CD14-positive monocyte (primary cell): ENCODE measurements around the gene WNT5B. TPM values are rescaled to one million over a fixed set of nuclear protein-coding genes. Genes with fewer than 3 reads are reported as not detected.

ENCODE experiments used
- DNase-seq, 3 donors: peaks; one replicate each; pipeline ENCODE4 v3.0.0-alpha.2; 2011 to 2022
- H2AFZ ChIP-seq: 2 replicates; pipeline ENCODE4 v1.6.0; 2012; ENCODE audit warnings: mild to moderate bottlenecking, low read depth, low read length, inconsistent platforms; ENCODE audit not compliant: insufficient read depth, poor library complexity, severe bottlenecking
- H3K27ac ChIP-seq, 2 donors: 1 replicate in 1 of 2; 2 replicates in 1 of 2; pipeline ENCODE4 v1.5.1; 2012 to 2013; ENCODE audit warnings: low read length in 2 of 2, control low read depth in 1 of 2, inconsistent platforms in 1 of 2, low read depth in 1 of 2, mild to moderate bottlenecking in 1 of 2
- H3K27me3 ChIP-seq, 2 donors: one replicate each; pipeline versions ENCODE4 v1.6.0 to v1.6.1; 2011 to 2013; ENCODE audit warnings: low read length in 2 of 2; ENCODE audit not compliant: control insufficient read depth in 2 of 2, insufficient read depth in 2 of 2
- H3K36me3 ChIP-seq, 2 donors: replicated peaks in 1 of 2; 1 replicate in 1 of 2; 2 replicates in 1 of 2; pipeline versions ENCODE4 v1.5.1 to v1.6.1; 2012 to 2013; ENCODE audit warnings: low read length in 2 of 2, control low read depth in 1 of 2, inconsistent platforms in 1 of 2, mild to moderate bottlenecking in 1 of 2; ENCODE audit not compliant: insufficient read depth in 2 of 2, control insufficient read depth in 1 of 2
- H3K4me1 ChIP-seq, 2 donors: 1 replicate in 1 of 2; 2 replicates in 1 of 2; pipeline versions ENCODE4 v1.5.1 to v1.6.1; 2012 to 2013; ENCODE audit warnings: low read length in 2 of 2, control low read depth in 1 of 2, inconsistent platforms in 1 of 2, mild to moderate bottlenecking in 1 of 2, moderate library complexity in 1 of 2; ENCODE audit not compliant: insufficient read depth in 2 of 2, control insufficient read depth in 1 of 2
- H3K4me2 ChIP-seq: replicated peaks from 2 replicates; pipeline ENCODE3; 2012; ENCODE audit warnings: low read length, moderate library complexity, mild to moderate bottlenecking; ENCODE audit not compliant: poor library complexity, severe bottlenecking; ENCODE audit errors: extremely low read depth
- H3K4me3 ChIP-seq, 3 experiments: fragments of 200-600 bp in 1 of 3; sonication (generic) in 1 of 3; replicated peaks in 1 of 3; 1 replicate in 2 of 3; 2 replicates in 1 of 3; pipeline ENCODE4 v1.5.1; 2011 to 2013; ENCODE audit warnings: low read length in 3 of 3, mild to moderate bottlenecking in 3 of 3, control low read depth in 2 of 3, low read depth in 2 of 3, inconsistent platforms in 1 of 3, moderate library complexity in 1 of 3
- H3K79me2 ChIP-seq: 2 replicates; pipeline ENCODE4 v1.6.0; 2012; ENCODE audit warnings: mild to moderate bottlenecking, control low read depth, inconsistent platforms, low read length, moderate library complexity; ENCODE audit not compliant: insufficient read depth
- H3K9ac ChIP-seq: 2 replicates; pipeline ENCODE4 v1.6.0; 2017; ENCODE audit warnings: low read length, mild to moderate bottlenecking; ENCODE audit not compliant: insufficient read depth, poor library complexity, severe bottlenecking
- H3K9me3 ChIP-seq, 2 donors: replicated peaks in 1 of 2; 1 replicate in 1 of 2; 2 replicates in 1 of 2; pipeline versions ENCODE4 v1.5.1 to v1.6.1; 2012 to 2013; ENCODE audit warnings: low read length in 2 of 2, control low read depth in 1 of 2; ENCODE audit not compliant: control insufficient read depth in 1 of 2, insufficient read depth in 1 of 2
- H4K20me1 ChIP-seq: 2 replicates; pipeline ENCODE4 v1.6.0; 2012; ENCODE audit warnings: mild to moderate bottlenecking, low read length, control low read depth, moderate library complexity; ENCODE audit not compliant: insufficient read depth
- H3K27ac Mint-ChIP-seq, 7 donors: one replicate each; pipeline ENCODE4 v1.8.0; 2020; ENCODE audit warnings: mild to moderate bottlenecking in 7 of 7, mixed read lengths in 7 of 7, moderate library complexity in 6 of 7, inconsistent platforms in 2 of 7
- H3K27me3 Mint-ChIP-seq, 3 donors: one replicate each; pipeline ENCODE4 v1.8.0; 2021 to 2022; ENCODE audit warnings: low read depth in 3 of 3, mild to moderate bottlenecking in 3 of 3, mixed read lengths in 3 of 3, moderate library complexity in 3 of 3, inconsistent platforms in 1 of 3
- H3K36me3 Mint-ChIP-seq, 2 donors: one replicate each; pipeline ENCODE4 v1.8.0; 2020; ENCODE audit warnings: mixed read lengths in 2 of 2, inconsistent platforms in 1 of 2, mild to moderate bottlenecking in 1 of 2
- H3K4me1 Mint-ChIP-seq: one replicate; pipeline ENCODE4 v1.8.0; 2020; ENCODE audit warnings: mild to moderate bottlenecking, mixed read lengths
- H3K4me3 Mint-ChIP-seq, 2 donors: one replicate each; pipeline ENCODE4 v1.8.0; 2020; ENCODE audit warnings: mild to moderate bottlenecking in 2 of 2, mixed read lengths in 2 of 2, moderate library complexity in 1 of 2
- H3K9me3 Mint-ChIP-seq, 7 donors: one replicate each; pipeline ENCODE4 v1.8.0; 2020 to 2022; ENCODE audit warnings: mixed read lengths in 7 of 7, mild to moderate bottlenecking in 6 of 7, moderate library complexity in 6 of 7, inconsistent platforms in 2 of 7
- CTCF ChIP-seq: fragments of 200-600 bp; IDR thresholded peaks from one replicate; pipeline ENCODE4 v1.8.0; 2022; ENCODE audit warnings: antibody characterized with exemption, mild to moderate bottlenecking
- WGBS: methylation state at CpG from one replicate; pipeline ENCODE4 v1.1.5; 2013; ENCODE audit warnings: missing lambda C conversion rate; ENCODE audit not compliant: insufficient coverage; 5-methylcytosine and 5-hydroxymethylcytosine counted together
- intact Hi-C, 2 donors: fragments of 100-400 bp; cut with micrococcal nuclease; formaldehyde crosslinking; loops; one replicate each; pipeline versions ENCODE4 v1.15.0 to v1.15.1; 2023
- polyA plus RNA-seq, 3 donors: library from polyadenylated mRNA; depleted of rRNA in 1 of 3; unstranded in 2 of 3; stranded (reverse) in 1 of 3; fragments of 300-500 nt in 2 of 3; fragments of >200 nt in 1 of 3; fragmentation: Illumina TruSeq in 2 of 3; gene quantifications; 1 replicate in 2 of 3; 2 replicates in 1 of 3; pipeline ENCODE4 v1.2.3, GENCODE V29; 2012 to 2021

WNT5B gene
- polyA plus RNA-seq, 3 donors: 2.7 to 4.1 (median 3.1) TPM

DNA sequence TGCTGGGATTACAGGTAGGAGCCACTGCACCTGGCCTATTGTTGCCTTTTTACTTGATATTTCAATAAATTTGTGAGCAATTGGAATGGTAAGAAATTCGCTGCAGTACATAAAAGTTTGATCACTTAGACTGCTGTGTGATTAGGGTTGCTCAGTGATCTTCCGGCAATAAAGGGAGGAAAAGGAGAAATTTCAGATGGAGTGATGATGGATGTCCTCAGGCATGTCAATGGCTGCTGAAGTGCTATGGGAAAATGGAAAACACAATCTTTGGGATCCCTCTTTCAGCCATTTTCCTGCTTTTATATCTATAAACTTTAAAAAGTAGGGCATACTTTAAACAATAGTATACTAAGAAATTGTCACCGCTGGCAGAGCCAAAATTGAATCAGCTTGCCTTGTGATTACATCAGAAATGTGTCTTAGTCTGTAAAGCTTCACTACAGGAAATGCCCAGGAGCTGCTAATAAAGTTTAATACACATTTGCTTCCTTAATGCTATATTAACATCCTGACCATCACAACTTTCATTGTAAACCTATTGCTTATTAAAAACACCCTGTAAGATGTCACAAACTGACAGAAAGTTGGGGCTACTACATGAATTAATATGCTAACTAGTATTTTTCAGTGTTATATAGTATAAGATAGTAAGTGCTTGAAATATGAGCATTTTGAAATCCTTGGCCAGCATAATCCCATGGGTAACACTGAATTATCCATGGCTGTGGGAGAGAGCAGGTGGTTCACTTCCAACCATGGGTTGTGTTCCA lies 20.9 kb upstream of the WNT5B start:
- Mint-ChIP-seq H3K36me3 (no peaks in the 10 kb centered on the region), H3K4me1 (peaks cover 64% of the 10 kb centered on the region), H3K27ac (peak overlapping the region; percentile 81 to 95 (median 88)), H3K9me3 (no peaks in the 10 kb centered on the region), H3K27me3 (no peaks in the 10 kb centered on the region), H3K4me3 (peak overlapping the region; percentile 17 to 47)
- Histone ChIP-seq H3K9ac (no peak overlapping the region), H3K79me2 (no peaks in the 10 kb centered on the region), H3K36me3 (no peaks in the 10 kb centered on the region), H4K20me1 (no peaks in the 10 kb centered on the region), H3K4me3 (peak overlapping the region in 1 of 3 experiments; percentile 52), H3K27me3 (no peaks in the 10 kb centered on the region), H3K27ac (peak overlapping the region in 1 of 2 donors; percentile 73), H3K4me2 (peak overlapping the region; percentile 72), H2AFZ (no peak overlapping the region), H3K9me3 (no peaks in the 10 kb centered on the region), H3K4me1 (peaks cover 65 to 66% of the 10 kb centered on the region in 2 donors)
- 69% methylated on average over 3 of the region's 3 CpGs for WGBS
- no peak for TF ChIP-seq CTCF
- peak in 2 of 3 donors; percentile 58 to 60 for DNase-seq
- intact Hi-C loops: no loop called here

DNA sequence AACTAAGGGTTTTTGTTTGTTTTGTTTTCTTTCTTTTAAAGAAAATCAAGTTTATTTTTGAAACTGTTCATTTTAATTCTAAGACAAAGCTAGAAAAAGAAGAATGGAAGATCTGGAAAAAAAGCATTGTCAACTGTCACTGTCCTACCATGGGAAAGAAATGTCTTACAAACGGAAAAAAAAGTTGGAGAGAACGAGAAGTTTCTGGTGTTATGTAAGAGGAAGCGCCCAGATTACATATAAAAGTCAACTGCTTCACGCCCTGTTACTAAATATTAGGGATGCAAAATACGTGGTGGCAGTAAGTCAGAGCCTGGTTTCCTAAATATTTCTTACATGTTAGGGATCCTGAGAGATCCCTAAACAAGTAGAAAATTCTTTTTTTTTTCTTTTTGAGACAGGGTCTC lies 20.3 kb upstream of the WNT5B start:
- no peak overlapping the region for H2AFZ ChIP-seq
- H4K20me1 ChIP-seq: no peaks in the 10 kb centered on the region
- H3K4me2 ChIP-seq: peak overlapping the region; percentile 72
- H3K36me3 ChIP-seq: no peaks in the 10 kb centered on the region
- WGBS: 8% methylated on average over 2 of the region's 5 CpGs
- intact Hi-C loops: no loop called here
- H3K27me3 ChIP-seq: no peaks in the 10 kb centered on the region
- H3K79me2 ChIP-seq: no peaks in the 10 kb centered on the region
- H3K27ac Mint-ChIP-seq: peak overlapping the region; percentile 81 to 95 (median 88)
- H3K27me3 Mint-ChIP-seq: no peaks in the 10 kb centered on the region
- H3K36me3 Mint-ChIP-seq: no peaks in the 10 kb centered on the region
- H3K9me3 ChIP-seq: no peaks in the 10 kb centered on the region
- peak overlapping the region; percentile 73 for H3K27ac ChIP-seq
- DNase-seq: peak in 2 of 3 donors; percentile 76
- no peak for TF ChIP-seq CTCF
- no peaks in the 10 kb centered on the region for H3K9me3 Mint-ChIP-seq
- H3K9ac ChIP-seq: no peak overlapping the region
- H3K4me3 Mint-ChIP-seq: peak overlapping the region; percentile 17 to 47
- peaks cover 64% of the 10 kb centered on the region for H3K4me1 Mint-ChIP-seq
- peak overlapping the region in 1 of 3 experiments; percentile 52 for H3K4me3 ChIP-seq
- H3K4me1 ChIP-seq: peaks cover 65 to 66% of the 10 kb centered on the region in 2 donors
